ENCODE measurements around the gene SERGEF.

The SERGEF gene

DNA sequence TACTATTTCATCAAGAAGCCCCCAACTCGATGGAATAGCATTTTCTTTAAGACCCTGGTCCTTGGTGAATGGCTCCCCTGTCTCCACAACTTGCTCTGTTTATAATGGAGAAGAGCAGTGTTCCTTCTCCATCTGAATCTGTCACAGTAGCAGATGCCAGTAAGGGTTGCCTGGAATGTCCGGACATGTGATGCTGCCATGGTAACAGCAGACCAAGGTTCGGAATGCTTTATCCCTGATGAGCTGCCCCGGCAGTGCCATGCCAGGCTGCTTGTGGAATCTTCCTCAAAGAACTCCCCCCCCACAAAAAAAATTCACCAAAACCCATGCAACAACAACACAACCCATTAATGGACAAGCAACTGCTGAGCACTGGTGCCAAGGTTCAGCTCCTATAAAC, 205.8 kb downstream of the SERGEF start:
- no peak for DNase-seq

GRCh38 chr11:17805873-17806272, 207.0 kb downstream of the SERGEF start:
- no peak for DNase-seq

- no peak for DNase-seq
These were observed 207.8 kb downstream of the SERGEF start for GRCh38 chr11:17805043-17805442.

DNA sequence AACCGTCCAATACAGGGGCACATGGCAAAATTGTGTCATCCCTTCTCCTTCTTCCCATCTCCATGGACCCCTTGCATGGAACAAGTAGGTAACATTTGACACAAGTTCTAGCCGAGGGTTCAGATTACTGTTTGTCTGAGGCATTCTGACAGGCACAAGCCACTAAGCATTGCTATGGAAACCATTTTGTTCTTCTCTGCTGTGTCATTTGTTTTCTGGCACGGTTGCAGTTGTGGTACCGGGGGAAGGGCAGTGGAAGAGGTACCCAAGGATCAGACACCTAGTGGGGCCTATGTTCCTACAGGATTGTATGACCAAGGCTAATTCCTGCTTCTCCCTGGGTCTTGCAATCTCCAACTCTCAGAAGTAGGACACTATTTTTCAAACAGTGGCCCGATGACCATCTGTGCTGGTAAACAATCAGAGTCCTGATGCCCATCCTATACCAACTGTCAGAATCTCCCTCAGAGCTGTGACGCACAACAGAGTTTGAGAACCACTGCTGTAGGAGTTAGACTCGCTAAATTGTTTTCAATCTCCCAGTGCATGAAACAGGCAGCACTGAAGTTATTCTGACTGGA, 209.0 kb downstream of the SERGEF start:
- DNase-seq, result peak; percentile 58

- no peak for DNase-seq
These were observed 210.4 kb downstream of the SERGEF start for GRCh38 chr11:17802491-17802890.

GRCh38 chr11:17801166-17801565, 211.7 kb downstream of the SERGEF start:
- DNase-seq, result no peak

DNA sequence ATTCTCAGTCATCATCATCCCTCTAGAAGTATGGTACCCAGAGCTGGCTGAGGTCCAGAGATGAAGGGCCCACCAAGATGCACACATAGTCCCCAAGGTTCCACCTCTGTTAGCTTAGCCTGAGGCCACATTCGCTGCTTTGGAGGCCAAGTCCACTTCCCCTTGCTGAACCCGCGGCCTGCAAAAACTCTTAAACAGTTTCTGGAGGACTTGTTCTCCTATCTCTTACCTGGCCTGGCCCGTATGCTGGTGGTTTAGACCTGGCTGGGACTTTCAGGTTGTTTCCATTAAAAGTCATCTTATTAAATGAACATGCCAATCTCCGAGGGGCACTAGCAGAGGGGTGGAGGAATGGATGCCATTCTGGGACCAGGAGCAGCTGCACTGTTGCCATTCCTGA, 213.7 kb downstream of the SERGEF start:
- DNase-seq, result no peak

DNA sequence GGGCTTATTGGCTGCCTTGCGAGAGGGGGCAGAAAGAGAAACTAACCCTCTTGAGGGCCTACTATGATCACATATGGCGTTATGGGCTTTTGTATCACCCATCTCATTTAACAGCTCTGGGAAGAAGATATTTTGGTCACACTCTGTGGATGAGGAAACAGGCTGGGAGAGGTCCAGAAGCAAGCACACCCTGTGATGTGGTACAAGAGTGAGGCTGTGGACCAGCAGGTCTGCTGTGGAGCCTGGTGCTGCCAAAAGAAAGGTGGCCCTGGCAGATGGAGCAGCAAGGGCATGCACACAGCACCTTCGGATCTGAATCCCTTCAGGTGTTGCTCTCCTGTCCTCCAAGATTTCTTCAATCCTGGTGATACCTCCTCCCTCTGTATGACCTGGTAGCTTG, 214.1 kb downstream of the SERGEF start:
- DNase-seq, result no peak

DNA sequence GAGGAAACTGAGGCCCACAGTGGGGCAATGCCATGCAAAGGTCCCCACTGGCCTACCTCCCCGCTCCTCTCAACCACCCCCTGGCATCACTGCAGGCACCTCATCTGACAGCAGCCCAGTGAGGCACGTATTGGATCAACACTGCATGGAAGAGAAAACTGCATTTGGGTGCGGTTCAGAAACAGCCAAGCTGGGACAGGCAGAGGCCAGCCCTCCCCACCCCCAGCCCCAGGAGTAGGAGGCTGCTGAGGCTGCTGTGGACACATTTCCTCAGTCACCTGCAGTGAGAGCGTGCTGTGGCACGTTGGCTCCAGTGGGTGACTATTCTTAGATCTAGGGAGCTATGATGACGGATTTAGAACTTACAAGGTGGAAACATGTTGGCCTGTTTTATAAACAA, 214.6 kb downstream of the SERGEF start:
- no peak for DNase-seq

GRCh38 chr11:17796154-17796553, 216.7 kb downstream of the SERGEF start:
- DNase-seq, result no peak

DNA sequence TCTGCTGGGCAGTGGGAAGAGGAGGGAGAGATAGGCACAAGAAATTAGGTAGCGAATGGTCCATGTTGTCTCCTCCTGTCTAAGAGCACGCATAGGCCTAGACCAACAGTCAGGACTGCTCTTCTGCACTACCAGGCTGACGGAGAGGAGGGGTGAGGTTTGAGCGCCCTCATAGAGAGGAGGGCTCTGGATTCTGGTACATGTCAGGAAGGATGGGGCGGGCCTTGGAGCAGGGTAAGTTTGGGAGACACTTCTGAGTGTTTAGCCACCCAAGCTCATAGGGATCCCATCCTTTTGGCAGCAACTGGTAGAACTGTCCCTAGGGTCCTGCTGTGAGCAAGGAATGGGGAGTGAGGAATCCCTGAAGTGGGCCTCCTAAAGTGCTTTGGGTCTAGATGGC, 217.9 kb downstream of the SERGEF start:
- no peak for DNase-seq

- no peak for DNase-seq
These were observed 219.1 kb downstream of the SERGEF start for GRCh38 chr11:17793642-17794170.

DNA sequence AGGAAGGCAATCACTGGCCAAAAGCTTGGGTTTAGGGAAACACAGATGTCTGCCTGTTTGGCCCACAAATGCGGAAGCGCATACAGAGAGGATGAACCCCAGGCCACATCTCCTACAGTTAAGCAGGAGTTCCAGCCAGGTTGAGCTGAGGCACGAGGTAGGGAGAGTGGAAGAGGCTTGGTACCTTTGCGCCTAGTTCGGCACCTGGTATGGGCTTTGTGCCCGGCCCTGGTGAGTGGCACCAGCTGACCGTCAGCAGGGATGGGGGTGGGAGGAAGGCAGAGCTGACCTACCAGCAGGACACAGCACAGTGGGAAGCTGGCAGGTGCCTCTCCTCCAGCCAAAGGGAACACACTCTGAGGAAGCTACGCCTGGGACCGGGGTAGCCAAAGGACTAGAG, 220.7 kb downstream of the SERGEF start:
- no peak for DNase-seq

DNA sequence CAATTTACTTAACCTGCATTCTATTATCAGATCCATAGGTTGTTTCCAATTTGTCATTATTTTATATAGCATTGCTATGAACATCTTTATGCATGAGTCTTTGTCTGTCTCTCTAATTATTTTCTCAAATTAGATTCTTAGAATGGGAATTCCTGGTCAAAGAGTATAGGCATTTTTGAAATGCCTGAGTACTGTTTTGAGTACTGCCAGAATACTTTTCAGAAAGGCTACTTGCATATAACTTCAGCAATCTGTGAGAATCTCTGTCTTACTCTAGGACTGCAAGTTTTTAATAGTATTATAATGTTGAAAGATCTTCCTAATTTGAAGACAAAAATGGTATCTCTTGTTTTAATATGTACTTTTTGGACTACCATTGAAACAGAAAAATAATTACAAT, 221.7 kb downstream of the SERGEF start:
- DNase-seq, result no peak

- no peak for DNase-seq
These were observed 222.4 kb downstream of the SERGEF start for GRCh38 chr11:17790453-17790852.

GRCh38 chr11:17788084-17788483, 224.8 kb downstream of the SERGEF start:
- DNase-seq, result no peak

DNA sequence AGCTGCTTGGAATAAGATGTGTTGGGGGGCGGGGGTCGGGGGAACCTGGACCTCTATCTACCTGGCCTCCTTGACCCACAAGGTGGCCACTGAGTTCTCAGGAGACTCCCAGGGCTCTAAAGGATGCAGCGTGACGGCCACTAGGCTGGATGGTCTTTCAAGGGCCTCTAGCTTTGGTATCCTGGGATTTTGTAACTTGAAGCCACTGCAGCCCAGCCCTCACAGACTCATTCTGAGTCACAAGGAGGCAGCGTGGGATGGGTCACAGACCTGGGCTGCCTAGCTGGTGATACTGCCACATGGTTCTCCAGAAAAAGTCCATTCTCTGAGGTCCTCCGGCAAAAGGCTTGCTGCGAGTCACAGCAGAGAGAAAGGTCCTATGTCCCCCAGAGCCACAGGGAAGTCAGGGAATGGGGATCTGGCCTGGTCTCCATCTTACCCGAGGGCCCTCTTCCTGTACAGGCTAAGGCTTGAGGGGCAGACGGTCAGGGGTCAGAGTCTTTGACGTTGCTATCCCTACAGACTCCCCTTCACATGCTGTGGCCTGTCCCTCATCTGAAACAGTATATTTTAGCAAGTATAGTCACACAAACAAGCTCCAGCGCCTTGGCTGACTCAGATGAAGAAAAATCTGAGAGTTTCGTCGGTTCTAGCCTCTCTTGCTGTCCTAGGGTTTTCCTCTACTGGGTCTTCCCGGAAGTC, 225.9 kb downstream of the SERGEF start:
- no peak for DNase-seq

DNA sequence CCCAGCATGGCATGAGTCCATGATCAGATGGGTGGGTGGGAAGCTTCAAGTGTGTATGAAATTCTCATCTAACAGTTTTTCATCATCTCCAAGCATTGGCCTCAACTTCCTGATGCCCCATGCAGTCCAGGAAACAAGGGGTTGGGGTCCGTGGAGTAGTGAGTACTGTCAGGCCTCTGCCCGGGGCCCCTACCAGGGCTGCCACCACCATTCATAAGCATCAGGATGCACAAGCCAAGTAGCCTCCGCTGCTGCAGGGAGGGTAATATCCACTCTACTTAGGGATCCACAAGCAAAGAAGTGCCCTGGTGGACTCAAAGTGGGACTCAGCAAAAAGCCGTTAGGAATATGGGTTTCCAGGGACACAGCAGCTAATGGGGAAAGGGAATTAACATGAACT, 229.0 kb downstream of the SERGEF start:
- no peak for DNase-seq

- DNase-seq, result no peak
These were observed 230.1 kb downstream of the SERGEF start for GRCh38 chr11:17782603-17783337.

DNA sequence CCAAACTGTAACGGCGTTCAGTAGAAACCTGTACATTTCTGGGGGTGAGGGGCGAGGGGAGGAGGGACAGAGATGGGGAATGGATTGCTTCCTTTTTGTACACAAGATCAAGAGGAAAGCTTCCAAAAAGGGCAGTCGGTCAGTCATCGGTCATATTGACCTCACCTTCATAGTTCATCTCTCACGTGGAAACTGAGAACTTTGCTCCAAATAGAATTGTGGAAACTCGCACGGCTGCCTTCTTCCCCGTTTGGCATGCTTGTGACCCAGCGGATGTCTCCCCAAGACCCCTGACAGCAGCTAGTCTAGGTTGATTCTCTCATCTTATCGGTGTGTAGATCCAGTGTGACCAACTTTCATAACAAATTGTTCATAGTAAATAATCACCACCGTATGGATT, 230.7 kb downstream of the SERGEF start:
- DNase-seq, result no peak

DNA sequence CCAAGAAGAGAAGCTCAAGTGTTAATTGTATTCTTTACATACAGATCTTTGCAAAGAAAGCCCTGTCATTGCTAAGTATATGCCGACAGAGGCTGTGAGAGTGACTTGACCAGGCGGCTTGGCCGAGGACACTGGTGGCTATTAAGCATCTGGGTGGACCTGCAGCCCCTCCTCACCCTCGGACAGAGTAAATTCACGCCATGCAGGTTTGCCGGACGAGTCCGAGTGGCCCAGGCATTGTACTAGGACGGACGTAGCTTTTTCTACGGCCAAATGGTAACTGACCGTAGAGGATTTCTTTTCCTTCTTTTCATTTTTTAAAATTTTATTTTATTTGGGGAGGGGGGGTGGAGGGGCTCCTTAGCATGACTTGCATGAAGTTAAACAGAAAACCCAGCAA, 231.2 kb downstream of the SERGEF start:
- no peak for DNase-seq

GRCh38 chr11:17781221-17781620, 231.6 kb downstream of the SERGEF start:
- no peak for DNase-seq

DNA sequence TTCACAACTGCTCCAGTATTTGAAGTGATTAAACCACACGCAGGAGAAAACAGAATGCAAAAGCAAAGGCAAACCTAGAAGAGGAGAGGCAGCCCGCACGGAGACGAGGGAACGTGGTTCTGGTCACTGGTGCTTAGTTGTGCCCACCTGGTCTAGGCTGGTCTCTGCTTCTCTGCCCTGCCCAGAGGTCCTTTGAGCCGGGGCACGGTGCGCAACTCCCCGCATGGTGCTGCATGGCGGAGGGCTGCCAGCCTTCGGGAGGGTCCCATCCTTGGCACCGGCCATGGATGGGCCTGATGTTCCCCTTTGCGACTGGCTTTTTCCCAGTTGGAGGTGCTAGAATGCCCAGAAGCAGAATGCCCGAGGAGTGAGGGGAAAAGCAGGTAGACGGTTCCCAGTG, 232.2 kb downstream of the SERGEF start:
- no peak for DNase-seq

Data from NCI-H748 treated with DMSO at 0.1 percent for 48 hours (cell line).